H7 (cell line): ENCODE measurements around the gene TEAD4. TPM values are rescaled to one million over a fixed set of nuclear protein-coding genes. Genes with fewer than 3 reads are reported as not detected.
"Not testable (repeated sequence)": the region's sequence is repeated elsewhere in the genome, so short reads cannot be mapped to it uniquely, and the experiment has no call there.

Source experiments
- DNase-seq: peaks from one replicate; pipeline ENCODE4 v3.0.0; 2012
- H3K27me3 ChIP-seq: 2 replicates; pipeline ENCODE4 v1.6.0; 2011; ENCODE audit warnings: mild to moderate bottlenecking, low read length; ENCODE audit not compliant: control insufficient read depth, insufficient read depth
- H3K36me3 ChIP-seq: replicated peaks from 2 replicates; pipeline ENCODE4 v1.5.1; 2011; ENCODE audit warnings: low read length; ENCODE audit not compliant: control insufficient read depth, insufficient read depth
- H3K4me3 ChIP-seq: 2 replicates; pipeline ENCODE4 v1.5.1; 2011; ENCODE audit warnings: low read depth, mild to moderate bottlenecking, control low read depth, low read length, moderate library complexity; ENCODE audit not compliant: insufficient read depth
- total RNA-seq: library from RNA; depleted of rRNA; stranded (reverse); fragments of >200 nt; shearing (Covaris generic); gene quantifications from 2 replicates; pipeline ENCODE4 v1.2.3, GENCODE V29; 2014

The TEAD4 gene
- total RNA-seq, 1 experiment from 2014 or later: 70.9 TPM

DNA sequence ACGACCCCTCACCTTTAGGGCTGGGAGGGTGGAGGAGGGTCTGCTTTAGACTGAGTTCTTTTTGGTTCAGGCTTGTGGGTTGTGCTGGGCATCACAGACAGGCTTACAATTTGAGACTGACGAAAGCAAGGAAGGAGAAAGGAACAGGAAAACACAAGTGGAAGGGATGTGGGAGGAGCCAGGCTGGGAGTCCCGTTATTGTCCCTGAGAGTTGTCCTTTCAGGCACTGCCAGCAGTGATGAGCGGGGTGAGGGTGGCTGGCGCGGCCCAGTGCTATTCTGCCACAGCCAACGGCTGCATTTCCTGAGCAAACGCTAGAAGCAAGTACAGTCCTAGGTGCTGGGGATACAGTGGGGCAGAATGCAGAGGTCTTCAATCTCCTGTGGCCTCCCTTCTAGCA is 88.8 kb downstream of the TEAD4 start:
- DNase-seq: no peak
- Histone ChIP-seq H3K36me3 (peaks cover under 1% of the 10 kb centered on the region; the same call in 1 of the 2 replicates), H3K4me3 (no peak overlapping the region), H3K27me3 (no peaks in the 10 kb centered on the region)

- H3K4me3 ChIP-seq: no peak overlapping the region
- H3K36me3 ChIP-seq: no peaks in the 10 kb centered on the region; the same call in 1 of the 2 replicates
- no peak for DNase-seq
- no peaks in the 10 kb centered on the region for H3K27me3 ChIP-seq
These were observed 89.3 kb downstream of the TEAD4 start for GRCh38 chr12:3048540-3048939.

- Histone ChIP-seq H3K36me3 (no peaks in the 10 kb centered on the region), H3K4me3 (no peak overlapping the region), H3K27me3 (no peaks in the 10 kb centered on the region)
- DNase-seq: no peak
These were observed 90.0 kb downstream of the TEAD4 start for GRCh38 chr12:3049176-3049575.

GRCh38 chr12:3049611-3050249 is 90.5 kb downstream of the TEAD4 start:
- peak; percentile 41 for DNase-seq
- Histone ChIP-seq H3K4me3 (no peak overlapping the region), H3K27me3 (no peaks in the 10 kb centered on the region)

DNA sequence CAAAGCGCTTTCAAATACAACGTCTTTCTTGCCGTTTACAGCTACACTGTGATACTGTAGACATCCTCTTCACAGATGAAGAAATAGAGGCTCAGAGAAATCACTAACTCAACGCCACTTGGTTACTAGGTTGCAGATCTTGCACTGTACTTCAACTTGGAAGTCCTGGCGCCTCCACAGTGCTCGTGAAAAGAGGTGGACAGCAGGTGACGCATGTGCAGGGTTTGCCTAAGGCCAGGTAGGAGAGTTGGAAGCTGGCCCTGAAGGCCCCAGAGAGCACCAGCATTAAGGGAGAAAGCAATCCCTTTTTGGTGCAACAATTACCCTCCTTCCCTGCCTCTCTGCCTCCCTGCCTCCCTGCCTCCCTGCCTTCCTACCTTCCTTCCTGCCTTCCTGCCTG is 95.2 kb downstream of the TEAD4 start:
- Histone ChIP-seq H3K4me3 (no peak overlapping the region), H3K27me3 (no peaks in the 10 kb centered on the region), H3K36me3 (no peaks in the 10 kb centered on the region)
- peak; percentile 19 for DNase-seq

More at GRCh38 chr12:3049611-3050249, 90.5 kb downstream of the TEAD4 start:
- no peaks in the 10 kb centered on the region for H3K36me3 ChIP-seq

GRCh38 chr12:3055026-3055703 is 96.0 kb downstream of the TEAD4 start:
- no peak overlapping the region for H3K4me3 ChIP-seq
- DNase-seq: peak; percentile 18
- H3K27me3 ChIP-seq: no peaks in the 10 kb centered on the region
- no peaks in the 10 kb centered on the region for H3K36me3 ChIP-seq

GRCh38 chr12:3055704-3056467 is 96.7 kb downstream of the TEAD4 start:
- H3K36me3 ChIP-seq: no peaks in the 10 kb centered on the region
- H3K4me3 ChIP-seq: no peak overlapping the region
- no peaks in the 10 kb centered on the region; the same call in 1 of the 2 replicates for H3K27me3 ChIP-seq
- DNase-seq: peak; percentile 70

DNA sequence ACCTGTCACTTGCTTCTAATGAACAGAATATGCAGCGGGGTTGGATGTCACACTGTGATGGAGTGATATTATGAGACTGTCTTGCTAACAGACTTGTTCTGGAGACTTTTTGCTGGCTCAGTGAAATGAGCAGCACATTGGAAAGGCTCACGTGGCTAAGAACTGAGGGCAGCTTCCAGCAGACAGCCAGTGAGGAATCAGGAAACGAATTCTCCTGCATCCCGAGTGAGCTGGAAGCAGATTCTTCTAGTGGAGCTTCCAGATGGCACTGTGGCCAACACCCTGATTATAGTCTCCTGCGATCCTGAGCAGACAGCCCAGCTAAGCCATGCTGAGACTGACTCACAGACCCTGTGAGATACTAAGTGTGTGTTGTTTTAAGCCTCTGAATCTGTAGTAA is 101.9 kb downstream of the TEAD4 start:
- Histone ChIP-seq H3K27me3 (no peaks in the 10 kb centered on the region; the same call in 1 of the 2 replicates), H3K36me3 (no peaks in the 10 kb centered on the region), H3K4me3 (no peak overlapping the region)
- DNase-seq: no peak

GRCh38 chr12:3061501-3062215 is 102.5 kb downstream of the TEAD4 start:
- H3K27me3 ChIP-seq: no peaks in the 10 kb centered on the region; the same call in 1 of the 2 replicates

GRCh38 chr12:3065300-3065699 is 106.1 kb downstream of the TEAD4 start:
- Histone ChIP-seq H3K4me3 (no peak overlapping the region), H3K27me3 (no peaks in the 10 kb centered on the region; the same call in 1 of the 2 replicates), H3K36me3 (no peaks in the 10 kb centered on the region)
- no peak for DNase-seq

More at GRCh38 chr12:3061501-3062215, 102.5 kb downstream of the TEAD4 start:
- Histone ChIP-seq H3K36me3 (no peaks in the 10 kb centered on the region), H3K4me3 (no peak overlapping the region)
- no peak for DNase-seq

DNA sequence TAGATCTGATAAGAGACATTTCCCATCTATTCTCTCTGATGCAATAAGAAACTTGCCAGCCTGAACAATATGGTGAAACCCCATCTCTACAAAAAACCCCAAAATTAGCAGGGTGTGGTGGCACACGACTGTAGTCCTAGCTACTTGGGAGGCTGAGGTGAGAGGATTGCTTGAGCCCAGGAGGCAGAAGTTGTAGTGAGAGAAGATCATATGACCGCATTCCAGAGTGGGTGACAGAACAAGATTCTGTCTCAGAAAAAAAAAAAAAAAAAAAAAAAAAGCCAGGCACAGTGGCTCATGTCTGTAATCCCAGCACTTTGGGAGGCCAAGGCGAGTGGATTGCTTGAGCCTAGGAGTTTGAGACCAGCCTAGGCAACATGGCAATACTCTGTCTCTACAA is 106.6 kb downstream of the TEAD4 start:
- not testable (repeated sequence) for H3K27me3 ChIP-seq, H3K4me3 ChIP-seq, DNase-seq, H3K36me3 ChIP-seq

- Histone ChIP-seq H3K36me3 (no peaks in the 10 kb centered on the region), H3K4me3 (no peak overlapping the region), H3K27me3 (no peaks in the 10 kb centered on the region)
- no peak for DNase-seq
These were observed 110.5 kb downstream of the TEAD4 start for GRCh38 chr12:3069714-3070113.

DNA sequence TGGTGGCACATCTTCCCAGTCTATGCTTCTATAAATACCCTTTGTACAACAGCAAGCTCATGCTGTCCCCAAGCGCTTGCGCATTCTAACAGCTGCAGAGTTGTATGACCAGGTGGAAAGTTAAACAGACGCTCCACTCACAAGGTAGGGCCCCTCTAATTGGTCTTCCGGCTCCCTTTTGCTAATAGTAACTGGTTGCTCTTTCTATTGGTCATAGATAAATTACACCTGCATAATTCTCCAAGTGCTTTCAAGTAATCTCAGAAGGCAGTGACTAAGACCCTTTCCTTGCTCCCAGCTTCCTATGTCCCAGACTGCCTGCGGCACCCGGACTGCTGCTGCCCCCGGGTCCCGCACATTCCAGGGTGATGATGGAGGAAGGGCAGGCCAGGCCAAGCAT is 111.9 kb downstream of the TEAD4 start:
- Histone ChIP-seq H3K4me3 (no peak overlapping the region), H3K27me3 (peaks cover under 1% of the 10 kb centered on the region; the same call in 1 of the 2 replicates), H3K36me3 (no peaks in the 10 kb centered on the region)
- no peak for DNase-seq

GRCh38 chr12:3071710-3072109 is 112.5 kb downstream of the TEAD4 start:
- peaks cover 2% of the 10 kb centered on the region; the same call in 1 of the 2 replicates for H3K27me3 ChIP-seq
- no peak for DNase-seq
- H3K36me3 ChIP-seq: no peaks in the 10 kb centered on the region
- no peak overlapping the region for H3K4me3 ChIP-seq
